IPS-18c (cell line): ENCODE data around the gene MRPS14.
A peak's percentile ranks its signal among the peaks of the same experiment; 100 is the strongest.
"Not testable (repeated sequence)": the region's sequence is repeated elsewhere in the genome, so short reads cannot be mapped to it uniquely, and the experiment has no call there.

Experiments
- H3K4me3 ChIP-seq: 2 replicates; pipeline ENCODE4 v1.7.0; 2013; ENCODE audit warnings: low read depth, mild to moderate bottlenecking, low read length, moderate library complexity; ENCODE audit not compliant: insufficient read depth
- H3K9me3 ChIP-seq: one replicate; pipeline ENCODE4 v1.6.1; 2013; ENCODE audit warnings: mild to moderate bottlenecking, low read length, moderate library complexity; ENCODE audit not compliant: control insufficient read depth, insufficient read depth

Gene MRPS14

DNA sequence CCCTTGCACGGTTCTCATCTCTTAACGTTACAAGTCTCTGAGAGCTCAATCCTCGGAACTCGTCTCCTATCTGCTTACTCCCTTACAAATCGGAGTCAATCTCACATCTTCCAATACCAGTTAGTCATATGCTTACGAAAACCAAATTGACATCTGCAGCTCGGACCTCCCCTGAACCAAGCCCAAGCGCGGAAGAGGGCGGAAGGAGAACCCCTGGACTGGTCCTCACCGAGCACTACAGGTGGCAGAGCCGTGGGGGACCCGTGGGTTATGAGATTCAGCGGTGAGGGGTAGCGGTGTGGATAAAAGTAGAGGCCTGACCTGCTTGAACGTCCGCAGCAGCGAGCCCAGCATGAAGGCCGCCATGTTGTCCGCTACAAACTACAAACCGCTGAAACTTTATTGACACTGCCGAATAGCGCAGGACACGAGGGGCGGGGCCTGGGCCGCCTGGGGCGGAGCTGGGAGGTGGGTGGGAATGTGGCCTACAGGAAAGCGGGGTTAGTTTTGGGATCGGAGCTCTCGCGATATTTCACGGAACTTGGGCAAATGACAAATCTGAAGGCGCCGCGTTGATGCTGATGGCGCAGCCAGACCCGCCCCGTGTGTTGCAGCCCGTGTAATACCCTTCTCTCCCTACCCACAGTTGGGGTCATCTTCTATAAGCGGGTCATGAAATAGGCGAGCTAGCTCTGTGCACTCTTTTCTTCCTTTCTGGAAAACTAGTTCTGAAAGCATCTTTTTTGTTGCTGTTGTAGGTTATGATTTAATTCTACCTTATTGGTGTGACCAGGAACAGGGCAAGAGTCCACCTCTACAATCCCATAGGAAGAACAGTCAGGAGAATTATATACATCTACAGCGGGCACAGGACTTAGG lies at the start of gene MRPS14:
Gene MRPS14 (minus strand): TSS at position 383 of the 879 bp plus-strand sequence. CDS start 17 bp downstream, at position 366.
- Histone ChIP-seq H3K9me3 (no peaks in the 10 kb centered on the region), H3K4me3 (peak within 1 kb of the TSS; percentile 57)

DNA sequence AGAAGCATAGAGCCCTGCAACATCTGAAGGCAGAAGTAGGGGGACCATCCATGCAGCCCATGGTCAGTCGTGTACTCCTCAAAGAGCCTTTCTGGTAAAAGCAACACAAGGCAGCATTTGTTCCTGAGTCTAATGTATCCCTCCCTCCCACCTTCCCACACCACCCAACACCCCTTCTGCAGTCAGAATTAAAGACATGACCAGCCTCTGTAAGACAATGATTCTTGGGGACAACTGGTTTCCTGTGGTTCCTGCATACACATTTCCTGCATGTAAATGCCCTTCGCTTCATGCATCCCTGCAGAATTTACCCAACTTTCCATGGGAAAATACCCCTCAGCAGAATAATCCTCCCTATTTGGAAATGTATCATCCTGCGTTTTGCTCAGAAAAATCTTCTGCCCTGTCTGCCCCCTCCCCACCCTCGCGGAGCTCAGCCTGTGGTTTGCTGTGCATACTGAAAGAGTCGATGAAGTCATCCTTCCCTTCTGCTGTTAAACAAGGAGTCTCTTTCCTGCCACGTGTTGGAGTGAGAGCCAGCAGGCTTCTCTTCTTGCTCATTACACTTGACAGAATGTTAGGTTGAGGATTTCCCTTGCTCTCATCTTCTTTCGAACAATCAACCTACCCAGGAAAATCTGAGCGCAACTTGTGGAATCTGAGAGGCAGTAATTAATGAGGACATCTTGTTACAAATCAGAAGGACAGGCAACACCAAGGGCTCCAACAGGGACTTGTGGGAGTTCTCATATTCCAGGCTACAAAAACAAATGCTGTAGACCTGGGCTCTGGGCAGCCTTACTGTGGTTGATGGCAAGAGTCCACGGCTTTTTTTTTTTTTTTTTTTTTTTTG lies 49.1 kb upstream of the MRPS14 start:
- Histone ChIP-seq H3K9me3 (peaks cover 3% of the 10 kb centered on the region), H3K4me3 (no peak overlapping the region)

DNA sequence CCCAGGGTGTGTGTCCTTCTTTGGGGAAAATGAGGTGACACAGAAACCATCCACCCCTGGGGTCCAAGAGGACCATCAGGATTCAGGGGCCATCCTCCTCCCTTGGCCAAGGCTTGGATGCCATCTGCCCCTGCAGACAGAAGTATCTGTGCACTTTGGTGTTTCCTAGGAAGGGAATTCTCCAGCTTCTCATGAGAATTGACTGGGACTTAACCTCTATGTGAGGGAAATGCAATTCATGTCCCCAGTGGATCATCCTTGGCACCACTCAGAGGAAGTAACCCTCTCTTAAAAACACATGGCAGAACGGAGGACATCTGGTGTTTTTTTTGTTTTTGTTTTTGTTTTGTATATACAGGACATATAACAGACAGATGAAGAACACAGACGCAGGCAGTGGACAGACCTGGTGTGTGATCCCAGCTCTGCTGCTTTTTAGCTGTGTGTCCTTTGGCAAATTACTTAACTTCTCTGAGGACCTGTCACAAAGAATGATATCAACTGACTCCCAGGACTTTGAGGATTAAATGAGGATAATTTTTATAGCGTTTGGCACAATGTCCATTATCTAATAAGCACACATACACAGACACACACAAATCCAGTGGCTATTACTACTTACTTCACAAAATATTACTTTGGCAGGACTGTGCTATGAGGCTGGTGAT lies 48.2 kb upstream of the MRPS14 start:
- Histone ChIP-seq H3K4me3 (no peak overlapping the region), H3K9me3 (peaks cover 3% of the 10 kb centered on the region)

DNA sequence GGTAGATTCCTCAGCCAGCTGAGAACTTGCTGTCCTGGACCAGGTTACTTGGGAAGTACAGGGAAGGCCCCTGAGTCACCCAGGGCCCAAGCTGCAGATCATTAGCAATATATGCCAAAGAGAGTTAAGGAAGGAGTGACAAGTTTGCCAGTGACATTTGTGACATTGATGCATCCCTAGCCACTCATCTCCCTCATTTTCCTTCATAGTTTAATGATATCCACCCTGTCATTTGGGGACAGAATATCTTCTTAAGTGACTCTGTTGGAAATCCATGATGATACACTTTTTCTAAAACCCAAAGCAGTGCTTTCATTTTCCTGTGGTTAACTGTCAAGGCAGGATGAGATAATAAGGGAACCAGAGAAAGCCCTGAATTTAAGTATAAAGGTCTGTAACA lies 47.6 kb upstream of the MRPS14 start:
- no peak overlapping the region for H3K4me3 ChIP-seq
- H3K9me3 ChIP-seq = peaks cover 3% of the 10 kb centered on the region

DNA sequence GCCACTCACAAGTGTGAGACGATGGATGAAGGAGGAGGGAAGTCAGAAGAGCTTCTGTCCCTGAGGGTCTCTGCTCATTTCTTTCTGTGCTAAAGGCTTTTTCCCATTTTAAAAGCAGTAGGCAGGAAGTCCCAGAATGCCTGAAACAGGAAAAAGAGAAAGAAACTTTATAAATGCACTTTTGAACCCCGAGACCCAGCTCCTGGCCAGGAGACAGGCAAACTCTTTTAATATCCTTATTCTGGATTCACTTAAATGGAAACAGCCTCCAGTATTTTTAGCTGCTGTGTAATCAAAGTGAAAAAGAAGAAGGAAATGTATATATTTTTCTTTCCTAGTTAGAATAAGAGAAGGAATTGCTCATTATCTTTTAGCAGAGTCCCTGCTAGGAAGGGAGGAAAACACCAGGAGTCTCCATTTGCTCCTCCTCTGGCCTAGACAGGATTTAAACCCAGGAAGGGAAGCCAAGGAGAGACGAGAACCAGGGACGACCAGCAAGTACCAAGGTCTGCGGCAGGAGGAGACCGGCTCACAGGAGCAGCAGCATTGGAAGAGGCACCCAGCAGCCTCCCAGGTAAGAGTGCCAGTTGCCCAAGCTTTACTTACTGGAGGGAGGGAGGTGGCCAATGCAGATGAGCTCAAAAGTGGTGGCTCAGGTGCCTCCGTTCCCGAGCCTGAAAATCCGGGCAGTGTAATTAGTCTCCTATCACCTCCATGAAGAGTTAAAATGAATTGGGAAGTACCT lies 44.3 kb upstream of the MRPS14 start, which contains the start of gene TNN:
Gene TNN (plus strand): TSS at position 472 of the 745 bp plus-strand sequence. CDS start 9,586 bp downstream, outside the sequence.
- H3K9me3 ChIP-seq = peaks cover 3% of the 10 kb centered on the region

DNA sequence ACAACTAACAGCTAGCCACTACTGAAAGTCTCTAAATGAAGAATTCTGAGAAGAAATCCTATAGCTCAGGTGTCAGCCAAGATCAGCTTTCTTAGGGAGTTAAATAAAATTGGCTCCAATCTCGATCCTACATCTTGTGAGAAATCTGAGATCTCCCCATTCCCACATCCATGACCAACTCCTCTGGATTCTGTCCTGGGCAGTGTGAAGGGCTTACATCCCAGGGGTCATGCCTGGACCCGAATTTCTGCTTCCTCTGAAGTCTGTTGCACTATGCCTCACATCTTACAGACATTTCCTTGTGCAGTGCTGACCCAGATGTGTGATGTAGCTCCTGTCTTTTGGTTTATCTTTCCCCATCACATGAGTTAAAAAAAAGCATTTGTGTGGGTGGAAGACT lies 39.6 kb upstream of the MRPS14 start:
- Histone ChIP-seq H3K9me3 (no peaks in the 10 kb centered on the region), H3K4me3 (no peak overlapping the region)

More for the DNA sequence above, 44.3 kb upstream of the MRPS14 start, which contains the start of gene TNN:
- H3K4me3 ChIP-seq = no peak within 1 kb of the TSS

DNA sequence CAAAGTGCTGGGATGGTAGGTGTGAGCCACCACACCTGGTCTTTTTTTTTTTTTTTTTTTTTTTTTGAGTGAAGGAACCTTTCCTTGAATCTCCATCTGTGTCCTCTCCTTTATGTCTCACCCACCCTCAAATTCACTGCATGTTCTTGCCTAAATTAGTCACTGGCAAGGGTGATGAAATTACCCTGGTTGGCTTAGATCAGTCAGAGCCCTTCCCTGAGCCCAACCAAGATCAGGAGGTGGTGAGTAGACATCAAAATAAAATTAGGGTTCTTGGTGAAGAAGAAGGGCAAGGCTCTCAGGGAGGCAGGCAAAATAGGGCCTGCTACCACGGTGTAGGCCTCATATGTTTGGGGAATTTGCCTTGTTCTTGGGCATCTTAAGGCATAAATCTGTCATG lies 39.1 kb upstream of the MRPS14 start:
- H3K4me3 ChIP-seq = no peak overlapping the region
- H3K9me3 ChIP-seq = no peaks in the 10 kb centered on the region

DNA sequence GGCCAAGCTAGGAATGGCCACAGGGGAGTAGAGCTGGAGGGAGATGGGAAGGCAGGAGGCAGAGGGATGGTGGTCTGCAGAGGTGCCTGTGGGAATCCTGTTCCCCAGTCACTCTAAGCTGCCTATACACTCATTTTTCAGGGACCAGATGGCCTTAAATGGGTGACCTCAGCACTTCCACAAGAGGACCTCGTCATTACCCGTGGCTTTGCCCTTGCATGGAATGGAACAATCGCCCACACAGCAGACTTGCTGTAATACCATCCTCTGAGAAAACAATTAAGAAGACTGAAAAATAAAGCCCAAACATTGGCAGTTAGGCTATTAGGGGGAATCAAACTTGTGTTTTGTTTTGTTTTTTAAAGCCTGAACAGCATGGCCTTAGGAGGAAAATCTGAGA lies 31.5 kb upstream of the MRPS14 start:
- Histone ChIP-seq H3K9me3 (no peaks in the 10 kb centered on the region), H3K4me3 (no peak overlapping the region)

DNA sequence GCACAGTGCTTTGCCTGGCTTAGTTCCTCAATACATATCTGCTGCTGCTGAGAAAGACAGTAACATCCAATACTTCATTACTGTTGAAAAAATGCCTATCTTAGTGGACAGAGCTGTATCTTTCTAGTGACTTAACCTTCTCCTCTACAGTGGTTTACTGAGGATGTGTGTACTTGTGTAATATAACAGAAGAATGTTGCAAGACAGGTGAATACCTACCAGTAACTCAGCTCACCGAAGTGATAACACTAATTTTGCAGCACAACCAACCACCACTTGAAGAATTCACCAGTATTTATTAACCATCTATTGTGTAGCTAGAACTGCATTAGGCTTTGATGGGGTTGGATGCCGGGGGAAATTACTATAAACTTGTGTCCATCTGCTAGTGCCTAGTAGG lies 27.8 kb upstream of the MRPS14 start:
- H3K9me3 ChIP-seq = no peaks in the 10 kb centered on the region
- H3K4me3 ChIP-seq = no peak overlapping the region

DNA sequence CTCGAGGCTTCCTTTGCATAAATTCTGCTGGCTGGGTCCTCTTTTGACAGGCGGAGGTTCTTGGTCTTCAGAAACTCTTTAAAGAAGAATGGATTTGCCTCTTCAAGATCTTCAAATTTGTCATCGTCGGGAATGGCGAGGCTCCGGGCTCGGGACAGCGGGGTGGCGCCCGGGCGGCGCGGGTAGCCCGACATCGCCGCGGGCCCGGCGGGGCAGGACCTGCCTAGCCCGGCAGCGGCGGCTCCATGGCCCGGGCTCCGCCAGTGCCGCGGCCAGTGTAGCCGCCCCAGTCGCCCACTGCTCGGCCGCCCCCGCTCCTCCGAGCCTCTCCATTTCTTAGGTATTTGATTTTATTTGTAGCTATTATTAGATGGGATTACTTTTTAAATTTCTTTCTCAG lies 22.3 kb upstream of the MRPS14 start:
- Histone ChIP-seq H3K4me3 (no peak overlapping the region), H3K9me3 (no peaks in the 10 kb centered on the region)

DNA sequence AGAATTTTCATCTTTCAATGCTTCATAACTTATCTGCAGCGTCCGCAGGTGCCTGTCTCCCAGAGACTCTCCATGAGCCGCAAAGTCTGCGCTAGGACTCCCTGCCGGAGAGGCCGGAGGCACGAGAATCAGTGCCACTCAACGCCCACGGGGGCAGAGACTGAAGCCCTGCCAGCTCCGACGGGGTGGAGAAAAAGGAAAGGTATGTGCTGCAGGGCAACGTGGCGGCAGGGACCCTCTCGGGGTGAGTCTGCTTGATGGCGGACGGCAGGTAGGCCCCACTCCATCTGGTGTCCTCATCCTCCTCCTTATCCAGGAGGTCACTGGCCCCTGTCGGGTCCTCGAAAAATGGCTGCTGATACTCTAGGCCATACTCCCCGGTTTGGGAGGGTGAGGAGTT lies 21.9 kb upstream of the MRPS14 start:
- Histone ChIP-seq H3K9me3 (no peaks in the 10 kb centered on the region), H3K4me3 (no peak overlapping the region)

DNA sequence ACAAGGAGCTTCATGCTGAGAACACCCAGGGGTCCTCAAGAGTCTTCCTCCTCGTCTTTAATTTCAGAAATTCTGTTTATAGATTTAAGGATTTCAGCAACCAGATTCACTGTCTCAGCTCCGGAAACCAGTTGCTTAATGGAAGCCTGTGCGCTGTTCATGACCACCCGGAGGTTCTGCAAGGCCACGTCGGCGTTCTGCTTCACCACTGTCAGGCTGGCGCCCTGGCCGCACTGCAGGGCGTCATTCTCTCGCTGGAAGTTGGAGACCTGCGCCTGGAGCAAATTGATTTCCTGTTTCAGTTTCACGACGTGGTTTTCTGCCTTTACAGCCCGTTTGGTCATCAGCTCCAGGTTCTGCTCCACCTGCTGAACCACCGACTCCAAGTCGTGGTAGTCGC lies 21.4 kb upstream of the MRPS14 start:
- not testable (repeated sequence) for H3K9me3 ChIP-seq, H3K4me3 ChIP-seq

DNA sequence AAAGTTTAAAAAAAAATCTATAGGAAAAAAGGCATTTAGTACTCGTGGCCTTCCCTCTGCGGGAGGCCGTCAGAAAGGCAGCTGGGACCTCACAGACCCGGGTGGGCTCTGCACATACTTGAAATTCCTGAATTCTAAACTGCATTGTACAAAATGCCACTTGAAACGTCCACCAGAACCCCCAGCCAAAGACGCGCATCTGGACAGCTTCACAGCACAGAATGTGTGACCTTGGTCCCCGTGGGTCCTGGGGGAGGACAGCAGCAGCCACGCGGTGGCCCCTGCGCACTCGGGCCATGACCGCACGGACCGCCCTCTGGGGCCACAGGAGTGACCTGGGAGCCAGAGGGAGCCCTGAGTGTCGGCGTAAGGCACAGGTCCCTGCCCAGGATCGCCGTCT lies 20.6 kb upstream of the MRPS14 start:
- H3K4me3 ChIP-seq = no peak overlapping the region

DNA sequence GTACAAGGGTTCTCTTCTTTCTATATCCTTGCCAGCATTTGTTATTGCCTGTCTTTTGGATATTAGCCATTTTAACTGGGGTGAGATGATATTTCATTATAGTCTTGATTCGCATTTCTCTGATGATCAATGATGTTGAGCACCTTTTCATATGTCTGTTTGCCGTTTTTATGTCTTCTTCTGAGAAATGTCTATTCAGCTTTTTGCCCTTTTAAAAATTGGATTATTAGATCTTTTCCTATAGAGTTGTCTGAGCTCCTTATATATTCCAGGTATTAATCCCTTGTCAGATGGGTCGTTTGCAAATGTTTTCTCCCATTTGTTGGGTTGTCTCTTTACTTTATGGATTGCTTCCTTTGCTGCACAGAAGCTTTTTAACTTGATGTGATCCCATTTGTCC lies 19.4 kb upstream of the MRPS14 start:
- no peaks in the 10 kb centered on the region for H3K9me3 ChIP-seq
- H3K4me3 ChIP-seq = no peak overlapping the region

More for the DNA sequence above, 20.6 kb upstream of the MRPS14 start:
- no peaks in the 10 kb centered on the region for H3K9me3 ChIP-seq

DNA sequence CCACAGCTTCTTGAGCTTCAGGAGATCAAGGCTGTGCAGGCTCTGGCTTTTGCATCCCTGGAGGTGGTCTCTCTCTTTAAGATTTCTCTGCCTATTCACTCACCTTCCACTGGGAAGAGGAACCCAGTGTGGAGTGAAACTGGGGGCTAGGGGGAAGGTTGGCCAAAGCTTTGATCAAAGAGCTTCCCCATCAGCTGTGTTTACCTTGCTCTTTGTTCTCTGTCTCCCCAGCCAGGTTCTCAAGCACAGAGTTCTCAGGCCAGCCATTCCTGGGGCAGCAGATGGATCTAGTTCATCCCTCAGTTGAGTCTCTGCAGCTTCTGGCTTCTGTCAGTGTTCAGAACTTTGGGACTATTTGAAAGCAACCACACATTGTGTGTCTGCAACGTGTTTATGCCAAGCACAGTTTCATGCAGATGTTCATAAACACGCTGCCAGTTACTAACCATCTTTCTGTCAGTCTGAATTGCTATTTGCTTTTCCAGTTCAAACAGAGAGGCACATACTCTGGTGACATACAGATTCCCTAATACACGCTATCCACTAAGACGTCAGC lies 17.2 kb upstream of the MRPS14 start:
- no peak overlapping the region for H3K4me3 ChIP-seq
- no peaks in the 10 kb centered on the region for H3K9me3 ChIP-seq

DNA sequence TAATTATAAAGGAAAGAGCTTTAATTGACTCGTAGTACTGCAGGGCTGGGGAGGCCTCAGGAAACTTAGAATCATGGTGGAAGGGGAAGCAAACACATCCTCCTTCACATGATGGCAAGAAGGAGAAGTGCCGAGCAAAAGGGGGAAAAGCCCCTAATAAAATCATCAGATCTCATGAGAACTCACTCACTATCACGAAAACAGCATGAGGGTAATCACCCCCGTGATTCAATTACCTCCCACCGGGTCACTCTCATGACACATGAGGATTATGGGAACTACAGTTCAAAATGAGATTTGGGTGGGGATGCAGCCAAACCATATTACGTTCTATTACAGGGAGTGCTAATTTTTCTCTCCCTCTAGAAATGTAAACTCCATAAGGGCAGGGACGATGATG lies 14.2 kb upstream of the MRPS14 start:
- Histone ChIP-seq H3K9me3 (no peaks in the 10 kb centered on the region), H3K4me3 (no peak overlapping the region)

DNA sequence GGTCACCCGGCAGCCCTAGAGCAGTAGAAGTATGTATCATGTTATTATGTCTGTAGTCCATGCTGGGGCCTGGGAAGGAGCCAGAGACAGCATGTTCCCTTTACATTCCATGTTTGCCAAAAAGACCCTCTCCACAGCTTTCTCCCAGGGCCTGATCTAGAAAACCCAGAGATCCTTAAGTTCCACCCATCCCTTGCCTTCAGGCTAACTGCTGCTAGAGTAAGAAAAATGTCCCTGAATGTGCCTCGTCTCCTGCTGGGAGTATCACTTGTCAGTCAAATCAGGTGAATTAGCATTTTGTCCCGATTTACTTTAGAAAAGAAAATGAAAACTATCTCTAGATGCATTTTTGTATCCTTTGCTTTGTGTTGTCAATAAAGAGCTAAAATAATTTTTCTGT lies 13.3 kb upstream of the MRPS14 start:
- H3K4me3 ChIP-seq = no peak overlapping the region
- no peaks in the 10 kb centered on the region for H3K9me3 ChIP-seq
